ENCODE data around the gene PARD3B.

Gene PARD3B

DNA sequence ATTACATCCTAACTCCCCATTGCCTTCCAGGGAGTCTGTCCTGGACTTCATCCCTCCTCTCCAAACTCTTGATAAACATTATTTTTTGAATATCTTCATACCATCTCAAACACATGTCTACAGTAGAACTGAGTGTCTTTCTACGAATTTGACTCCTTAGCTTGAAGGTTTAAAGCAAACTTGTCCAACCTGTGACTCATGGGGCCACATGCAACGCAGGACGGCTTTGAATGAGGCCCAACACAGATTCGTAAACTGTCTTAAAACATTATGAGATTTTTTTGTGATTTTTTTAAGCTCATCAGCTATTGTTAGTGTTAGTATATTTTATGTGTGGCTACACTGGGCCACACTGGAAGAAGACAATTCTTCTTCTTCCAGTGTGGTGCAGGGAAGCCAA lies 98.1 kb downstream of the PARD3B start:
- no peak overlapping the region for H3K27ac ChIP-seq (ENCODE audit: insufficient read depth in 1 of 2, low read depth in 1 of 2, low read length in 2 of 2, poor library complexity in 1 of 2, severe bottlenecking in 2 of 2)
- H3K36me3 ChIP-seq (ENCODE audit: control insufficient read depth in 4 of 4, insufficient read depth in 4 of 4, low read length in 3 of 4), result no peaks in the 10 kb centered on the region
- H3K4me3 ChIP-seq (ENCODE audit: control insufficient read depth in 1 of 7, extremely low read depth in 1 of 7, insufficient read depth in 4 of 7, low read depth in 2 of 7, low read length in 6 of 7), result no peak overlapping the region
- DNase-seq, result no peak
- ChIA-PET CTCF (no interaction called here), POLR2A (no interaction called here)
- no peaks in the 10 kb centered on the region for H3K27me3 ChIP-seq (replicated peaks in 2 of 5; ENCODE audit: control insufficient read depth in 4 of 5, insufficient read depth in 5 of 5, low read length in 4 of 5)
- no peaks in the 10 kb centered on the region for H3K4me1 ChIP-seq (ENCODE audit: control extremely low read depth in 1 of 4, control insufficient read depth in 4 of 4, insufficient read depth in 4 of 4, low read length in 3 of 4)
- H3K9me3 ChIP-seq (ENCODE audit: control extremely low read depth in 1 of 5, control insufficient read depth in 4 of 5, insufficient read depth in 2 of 5, low read depth in 1 of 5, low read length in 4 of 5), result no peaks in the 10 kb centered on the region
- WGBS (ENCODE audit: insufficient coverage), result 93% methylated on average over 2 of the region's 4 CpGs

DNA sequence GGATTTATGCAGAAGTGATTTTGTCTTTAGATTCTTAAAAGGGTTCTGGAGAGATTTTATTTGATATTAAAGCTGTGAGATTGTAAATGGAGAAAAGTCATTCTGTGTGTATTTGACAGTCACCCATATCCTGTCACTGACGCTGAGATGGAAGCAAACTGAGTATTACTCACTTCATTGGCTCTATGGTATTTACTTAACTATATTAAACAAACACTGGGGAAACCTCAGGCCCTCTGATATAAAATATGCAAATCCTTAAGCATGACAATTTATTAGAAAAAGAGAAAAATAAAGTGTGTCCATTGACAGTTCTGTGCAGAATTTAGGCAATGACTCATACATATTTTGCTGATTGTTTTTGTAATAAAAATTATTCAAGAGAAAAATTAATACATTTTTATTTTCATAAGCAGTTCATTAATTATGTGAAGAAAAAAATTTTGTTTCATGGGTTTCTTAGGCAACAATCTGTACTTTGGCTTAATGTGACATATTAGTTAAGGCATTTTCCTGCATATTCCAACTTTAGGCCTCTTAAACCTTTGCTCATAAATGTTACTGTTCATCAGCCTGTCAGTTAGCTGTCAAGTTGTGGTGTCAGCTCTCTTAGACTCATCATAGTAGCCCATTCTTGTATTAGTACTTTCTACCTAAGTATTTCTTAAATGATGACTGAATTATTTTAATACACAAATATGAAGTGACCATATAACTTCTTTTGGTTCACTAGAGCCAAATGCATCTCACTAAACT lies 99.9 kb downstream of the PARD3B start:
- no CpG with 5 or more reads among the region's 1 CpG for WGBS (ENCODE audit: insufficient coverage)
- Histone ChIP-seq H3K36me3 (ENCODE audit: control insufficient read depth in 4 of 4, insufficient read depth in 4 of 4, low read length in 3 of 4) (no peaks in the 10 kb centered on the region), H3K27ac (ENCODE audit: insufficient read depth in 1 of 2, low read depth in 1 of 2, low read length in 2 of 2, poor library complexity in 1 of 2, severe bottlenecking in 2 of 2) (no peak overlapping the region), H3K27me3 (replicated peaks in 2 of 5; ENCODE audit: control insufficient read depth in 4 of 5, insufficient read depth in 5 of 5, low read length in 4 of 5) (no peaks in the 10 kb centered on the region), H3K4me1 (ENCODE audit: control extremely low read depth in 1 of 4, control insufficient read depth in 4 of 4, insufficient read depth in 4 of 4, low read length in 3 of 4) (no peaks in the 10 kb centered on the region), H3K4me3 (ENCODE audit: control insufficient read depth in 1 of 7, extremely low read depth in 1 of 7, insufficient read depth in 4 of 7, low read depth in 2 of 7, low read length in 6 of 7) (no peak overlapping the region), H3K9me3 (ENCODE audit: control extremely low read depth in 1 of 5, control insufficient read depth in 4 of 5, insufficient read depth in 2 of 5, low read depth in 1 of 5, low read length in 4 of 5) (no peaks in the 10 kb centered on the region)
- POLR2A ChIA-PET, result no interaction called here
- CTCF ChIA-PET, result no interaction called here
- DNase-seq, result no peak

DNA sequence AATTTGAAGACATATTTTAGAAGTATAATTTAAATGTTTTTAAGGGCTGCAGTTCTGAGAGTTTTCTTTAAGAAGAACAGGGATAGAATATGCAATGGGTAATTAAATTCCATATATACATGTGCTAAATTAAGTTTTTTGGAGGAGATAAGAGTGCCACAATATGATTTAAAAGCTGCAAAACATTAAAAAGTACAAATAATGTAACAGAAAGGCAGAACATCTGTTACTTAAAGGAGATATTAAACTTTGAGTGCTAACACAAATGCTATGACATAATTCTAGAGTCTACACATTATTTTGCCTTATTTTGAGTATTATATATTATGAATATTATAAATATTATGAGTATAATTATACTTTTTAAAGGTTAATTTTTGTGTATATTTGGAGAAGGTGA lies 102.4 kb downstream of the PARD3B start:
- H3K9me3 ChIP-seq (ENCODE audit: control extremely low read depth in 1 of 5, control insufficient read depth in 4 of 5, insufficient read depth in 2 of 5, low read depth in 1 of 5, low read length in 4 of 5), result peaks cover 0 to 17% (median 3%) of the 10 kb centered on the region in 5 experiments
- H3K4me1 ChIP-seq (ENCODE audit: control extremely low read depth in 1 of 4, control insufficient read depth in 4 of 4, insufficient read depth in 4 of 4, low read length in 3 of 4), result no peaks in the 10 kb centered on the region
- H3K36me3 ChIP-seq (ENCODE audit: control insufficient read depth in 4 of 4, insufficient read depth in 4 of 4, low read length in 3 of 4), result no peaks in the 10 kb centered on the region
- CTCF ChIA-PET, result no interaction called here
- no peak overlapping the region for H3K4me3 ChIP-seq (ENCODE audit: control insufficient read depth in 1 of 7, extremely low read depth in 1 of 7, insufficient read depth in 4 of 7, low read depth in 2 of 7, low read length in 6 of 7)
- no peaks in the 10 kb centered on the region for H3K27me3 ChIP-seq (replicated peaks in 2 of 5; ENCODE audit: control insufficient read depth in 4 of 5, insufficient read depth in 5 of 5, low read length in 4 of 5)
- H3K27ac ChIP-seq (ENCODE audit: insufficient read depth in 1 of 2, low read depth in 1 of 2, low read length in 2 of 2, poor library complexity in 1 of 2, severe bottlenecking in 2 of 2), result no peak overlapping the region
- DNase-seq, result no peak
- POLR2A ChIA-PET, result no interaction called here

- ChIA-PET CTCF (no interaction called here), POLR2A (no interaction called here)
- Histone ChIP-seq H3K36me3 (ENCODE audit: control insufficient read depth in 4 of 4, insufficient read depth in 4 of 4, low read length in 3 of 4) (no peaks in the 10 kb centered on the region), H3K27me3 (replicated peaks in 2 of 5; ENCODE audit: control insufficient read depth in 4 of 5, insufficient read depth in 5 of 5, low read length in 4 of 5) (no peaks in the 10 kb centered on the region), H3K4me1 (ENCODE audit: control extremely low read depth in 1 of 4, control insufficient read depth in 4 of 4, insufficient read depth in 4 of 4, low read length in 3 of 4) (no peaks in the 10 kb centered on the region), H3K4me3 (ENCODE audit: control insufficient read depth in 1 of 7, extremely low read depth in 1 of 7, insufficient read depth in 4 of 7, low read depth in 2 of 7, low read length in 6 of 7) (no peak overlapping the region), H3K9me3 (ENCODE audit: control extremely low read depth in 1 of 5, control insufficient read depth in 4 of 5, insufficient read depth in 2 of 5, low read depth in 1 of 5, low read length in 4 of 5) (peaks cover 0 to 19% (median 3%) of the 10 kb centered on the region in 5 experiments), H3K27ac (ENCODE audit: insufficient read depth in 1 of 2, low read depth in 1 of 2, low read length in 2 of 2, poor library complexity in 1 of 2, severe bottlenecking in 2 of 2) (no peak overlapping the region)
- DNase-seq, result no peak
These were observed 105.3 kb downstream of the PARD3B start for GRCh38 chr2:204650611-204651010.

DNA sequence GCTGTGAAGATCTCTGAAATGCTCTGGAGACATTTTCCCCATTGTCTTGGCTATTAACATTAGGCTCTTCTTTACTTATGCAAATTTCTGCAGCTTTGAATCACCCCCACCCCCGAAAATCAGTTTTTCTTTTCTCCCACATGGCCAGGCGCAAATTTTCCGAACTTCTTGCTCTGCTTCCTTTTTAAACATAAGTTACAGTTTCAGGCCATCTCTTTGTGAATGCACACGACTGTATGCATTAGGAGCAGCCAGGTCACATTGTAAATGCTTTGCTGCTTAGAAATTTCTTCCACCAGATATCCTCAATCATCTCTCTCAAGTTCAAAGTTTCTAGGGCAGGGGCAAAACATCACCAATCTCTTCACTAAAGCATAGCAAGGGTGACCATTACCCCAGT lies 106.8 kb downstream of the PARD3B start:
- peaks cover 0 to 19% (median 3%) of the 10 kb centered on the region in 5 experiments for H3K9me3 ChIP-seq (ENCODE audit: control extremely low read depth in 1 of 5, control insufficient read depth in 4 of 5, insufficient read depth in 2 of 5, low read depth in 1 of 5, low read length in 4 of 5)
- H3K4me1 ChIP-seq (ENCODE audit: control extremely low read depth in 1 of 4, control insufficient read depth in 4 of 4, insufficient read depth in 4 of 4, low read length in 3 of 4), result no peaks in the 10 kb centered on the region
- CTCF ChIA-PET, result no interaction called here
- WGBS (ENCODE audit: insufficient coverage), result 95% methylated on average over 4 of the region's 4 CpGs
- DNase-seq, result no peak
- no peaks in the 10 kb centered on the region for H3K27me3 ChIP-seq (replicated peaks in 2 of 5; ENCODE audit: control insufficient read depth in 4 of 5, insufficient read depth in 5 of 5, low read length in 4 of 5)
- POLR2A ChIA-PET, result no interaction called here
- no peak overlapping the region for H3K27ac ChIP-seq (ENCODE audit: insufficient read depth in 1 of 2, low read depth in 1 of 2, low read length in 2 of 2, poor library complexity in 1 of 2, severe bottlenecking in 2 of 2)
- H3K36me3 ChIP-seq (ENCODE audit: control insufficient read depth in 4 of 4, insufficient read depth in 4 of 4, low read length in 3 of 4), result no peaks in the 10 kb centered on the region
- no peak overlapping the region for H3K4me3 ChIP-seq (ENCODE audit: control insufficient read depth in 1 of 7, extremely low read depth in 1 of 7, insufficient read depth in 4 of 7, low read depth in 2 of 7, low read length in 6 of 7)

DNA sequence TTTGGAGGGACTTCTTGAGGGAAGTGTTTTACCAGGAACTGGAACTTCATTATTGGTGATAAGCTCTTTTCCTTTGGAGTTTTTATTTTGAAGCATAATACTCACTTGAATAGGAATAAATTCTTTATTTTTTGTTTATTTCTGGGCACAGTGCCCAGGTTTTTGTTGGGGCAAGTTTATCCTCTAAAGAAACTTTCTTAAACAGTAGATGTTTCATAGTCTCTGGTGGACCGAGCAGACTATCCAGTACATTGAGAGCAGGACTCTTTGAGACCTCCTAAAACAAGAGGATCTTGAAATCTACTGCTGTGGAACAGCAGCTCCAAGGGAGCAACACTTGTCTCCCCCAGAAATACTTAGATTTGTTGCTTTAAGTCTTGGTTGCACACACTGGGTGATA lies 109.4 kb downstream of the PARD3B start:
- Histone ChIP-seq H3K27me3 (replicated peaks in 2 of 5; ENCODE audit: control insufficient read depth in 4 of 5, insufficient read depth in 5 of 5, low read length in 4 of 5) (no peaks in the 10 kb centered on the region), H3K36me3 (ENCODE audit: control insufficient read depth in 4 of 4, insufficient read depth in 4 of 4, low read length in 3 of 4) (no peaks in the 10 kb centered on the region), H3K9me3 (ENCODE audit: control extremely low read depth in 1 of 5, control insufficient read depth in 4 of 5, insufficient read depth in 2 of 5, low read depth in 1 of 5, low read length in 4 of 5) (peaks cover 0 to 19% (median 3%) of the 10 kb centered on the region in 5 experiments), H3K4me3 (ENCODE audit: control insufficient read depth in 1 of 7, extremely low read depth in 1 of 7, insufficient read depth in 4 of 7, low read depth in 2 of 7, low read length in 6 of 7) (no peak overlapping the region), H3K27ac (ENCODE audit: insufficient read depth in 1 of 2, low read depth in 1 of 2, low read length in 2 of 2, poor library complexity in 1 of 2, severe bottlenecking in 2 of 2) (no peak overlapping the region), H3K4me1 (ENCODE audit: control extremely low read depth in 1 of 4, control insufficient read depth in 4 of 4, insufficient read depth in 4 of 4, low read length in 3 of 4) (no peaks in the 10 kb centered on the region)
- ChIA-PET CTCF (interaction anchor here (0.7 kb wide), 1 partner anchor 1089 kb away, joined by 3 read pairs; no protein-coding TSS in a partner anchor), POLR2A (no interaction called here)
- DNase-seq, result no peak
- WGBS (ENCODE audit: insufficient coverage), result 92% methylated on average over 1 of the region's 1 CpG

GRCh38 chr2:204655101-204655500 lies 109.8 kb downstream of the PARD3B start:
- no peak overlapping the region for H3K4me3 ChIP-seq (ENCODE audit: control insufficient read depth in 1 of 7, extremely low read depth in 1 of 7, insufficient read depth in 4 of 7, low read depth in 2 of 7, low read length in 6 of 7)
- WGBS (ENCODE audit: insufficient coverage), result no CpG with 5 or more reads among the region's 2 CpGs
- ChIA-PET POLR2A (no interaction called here), CTCF (interaction anchor here (0.7 kb wide), 1 partner anchor 1089 kb away, joined by 3 read pairs; no protein-coding TSS in a partner anchor)
- no peak for DNase-seq
- H3K4me1 ChIP-seq (ENCODE audit: control extremely low read depth in 1 of 4, control insufficient read depth in 4 of 4, insufficient read depth in 4 of 4, low read length in 3 of 4), result no peaks in the 10 kb centered on the region
- H3K9me3 ChIP-seq (ENCODE audit: control extremely low read depth in 1 of 5, control insufficient read depth in 4 of 5, insufficient read depth in 2 of 5, low read depth in 1 of 5, low read length in 4 of 5), result peaks cover 0 to 19% (median 3%) of the 10 kb centered on the region in 5 experiments
- no peaks in the 10 kb centered on the region for H3K27me3 ChIP-seq (replicated peaks in 2 of 5; ENCODE audit: control insufficient read depth in 4 of 5, insufficient read depth in 5 of 5, low read length in 4 of 5)
- H3K27ac ChIP-seq (ENCODE audit: insufficient read depth in 1 of 2, low read depth in 1 of 2, low read length in 2 of 2, poor library complexity in 1 of 2, severe bottlenecking in 2 of 2), result no peak overlapping the region
- H3K36me3 ChIP-seq (ENCODE audit: control insufficient read depth in 4 of 4, insufficient read depth in 4 of 4, low read length in 3 of 4), result no peaks in the 10 kb centered on the region
